Erythroblast (primary cell): Measurements from ENCODE around the gene JAZF1.

Experiments
- DNase-seq, 2 experiments: peaks; one replicate each; lab custom pipeline; 2025; lab: John Stamatoyannopoulos, UW
- GATA1 ChIP-seq: IDR thresholded peaks from 2 replicates; pipeline ENCODE4 v1.6.1; 2011; ENCODE audit warnings: low read depth, mild to moderate bottlenecking, control low read depth, low read length, moderate library complexity
- POLR2A ChIP-seq: IDR thresholded peaks from 2 replicates; pipeline ENCODE4 v1.6.1; 2011; ENCODE audit warnings: mild to moderate bottlenecking, low read length

Gene JAZF1

DNA sequence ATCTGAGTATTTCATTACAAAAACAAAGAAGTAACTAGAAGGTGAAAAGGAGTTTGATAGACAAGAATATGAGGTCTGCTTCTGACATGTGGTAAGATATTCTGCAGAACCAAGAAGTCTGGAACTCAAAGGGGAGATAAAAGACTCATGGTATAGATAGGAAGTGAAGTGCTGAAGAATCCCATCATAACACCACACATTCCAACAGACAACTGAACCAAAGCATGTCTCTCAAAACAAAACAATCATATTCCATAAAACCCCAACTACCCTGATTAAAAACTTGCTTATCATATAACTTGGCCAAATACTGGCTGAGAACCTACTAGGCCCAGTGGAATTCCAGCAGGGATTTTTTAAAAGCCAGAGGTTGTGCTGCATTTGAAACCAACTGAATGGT is 178.7 kb downstream of the JAZF1 start:
- DNase-seq = no peak
- no peak for TF ChIP-seq GATA1
- TF ChIP-seq POLR2A = no peak

DNA sequence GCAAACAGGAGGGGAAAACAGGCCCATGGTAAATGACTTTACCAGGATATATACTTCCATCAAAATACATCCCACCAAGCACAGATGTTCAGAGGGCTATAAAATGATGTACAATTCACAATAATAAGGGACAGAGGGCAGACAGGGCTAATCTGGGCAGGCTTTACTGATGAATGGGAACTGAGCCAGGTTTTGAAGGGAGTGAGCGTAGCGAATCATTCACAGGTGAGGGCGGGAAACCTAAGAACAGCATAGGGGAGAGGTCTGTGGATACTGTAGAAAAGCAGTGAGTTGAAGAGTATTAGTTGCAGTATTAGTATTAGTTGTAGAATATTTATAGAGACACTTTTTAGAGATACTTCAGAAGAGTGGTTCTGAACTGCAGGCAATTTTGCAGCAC is 180.8 kb downstream of the JAZF1 start:
- no peak for DNase-seq
- TF ChIP-seq POLR2A (no peak), GATA1 (no peak)

DNA sequence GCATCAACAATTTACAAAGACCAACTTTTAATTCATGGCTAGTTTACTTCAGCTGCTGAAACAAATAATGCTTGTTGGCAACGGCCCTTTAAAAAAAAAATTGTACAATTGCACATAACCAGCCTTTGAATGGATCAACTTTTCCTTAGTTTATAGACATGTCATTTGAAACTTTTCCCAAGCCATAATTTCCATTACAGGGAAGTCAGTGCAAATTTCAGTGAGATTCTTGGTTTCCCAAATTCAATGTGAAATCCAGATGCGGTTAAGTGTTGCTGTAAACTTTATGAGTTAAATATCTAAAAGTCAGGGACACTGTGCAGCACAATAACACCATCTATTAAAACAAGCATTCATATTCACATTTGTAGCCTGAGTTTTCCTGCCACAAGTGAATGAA is 182.2 kb downstream of the JAZF1 start:
- DNase-seq = no peak
- TF ChIP-seq GATA1 = no peak
- no peak for TF ChIP-seq POLR2A

DNA sequence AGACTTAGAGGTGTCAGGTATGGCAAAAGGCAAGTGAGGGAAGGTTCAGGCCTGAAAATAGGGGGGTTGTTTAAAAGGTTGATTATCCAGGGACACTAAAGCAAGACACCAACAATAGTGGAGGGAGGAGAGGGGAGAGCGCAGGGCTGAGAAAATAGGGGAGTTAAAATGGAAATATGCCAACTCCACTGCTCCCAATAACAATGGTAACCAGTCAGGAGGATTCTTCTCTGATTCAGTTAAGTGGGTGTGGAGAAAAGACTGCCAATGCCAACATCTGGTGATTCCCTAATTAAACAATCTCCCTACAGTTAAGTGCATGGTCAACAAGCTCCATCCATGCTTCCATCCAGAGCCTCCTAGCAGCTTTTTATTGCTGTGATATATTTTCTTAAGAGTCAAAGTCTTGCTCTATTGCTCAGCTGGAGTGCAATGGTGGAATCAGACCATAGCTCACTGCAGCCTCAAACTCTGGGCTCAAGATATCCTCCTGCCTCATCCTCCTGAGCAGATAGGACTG is 183.3 kb downstream of the JAZF1 start:
- no peak for TF ChIP-seq GATA1
- DNase-seq = no peak

DNA sequence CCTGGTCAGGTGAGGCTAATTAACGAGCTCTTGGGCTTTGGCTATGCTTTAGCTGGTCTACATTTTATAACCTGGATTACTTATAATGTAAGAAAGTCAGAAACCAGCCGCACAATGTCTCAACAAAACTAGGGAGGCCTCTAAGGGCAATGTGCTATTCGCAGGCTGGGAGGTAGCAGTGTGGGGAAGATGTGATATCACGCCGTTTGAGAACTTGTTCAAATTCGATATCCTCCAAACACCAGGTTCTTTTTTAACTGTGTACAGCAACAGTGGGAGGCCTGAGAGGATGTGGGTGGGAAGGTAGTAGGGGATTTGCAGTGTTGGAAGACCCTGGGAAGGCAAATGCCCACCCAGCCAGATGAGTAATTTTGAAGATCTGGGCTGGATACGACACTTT is 184.5 kb downstream of the JAZF1 start:
- TF ChIP-seq POLR2A (no peak), GATA1 (no peak)
- no peak for DNase-seq

DNA sequence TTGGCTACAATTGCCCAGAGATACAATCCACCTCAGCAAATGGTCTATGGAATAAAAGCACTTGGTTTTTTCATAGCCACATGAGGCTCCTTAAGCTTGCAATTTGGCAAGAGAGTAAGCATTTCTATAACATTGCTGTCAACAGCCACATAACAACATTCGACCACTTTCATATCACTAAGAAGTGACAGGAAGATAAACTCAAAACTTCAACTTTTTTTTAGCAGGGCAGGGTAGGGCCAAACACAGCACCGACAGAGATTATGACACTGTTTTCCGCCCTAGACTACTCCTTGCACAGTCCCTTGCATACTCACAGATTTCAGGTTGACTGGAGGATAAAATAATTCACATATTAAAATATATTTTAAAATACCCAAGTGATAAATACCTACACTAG is 185.4 kb downstream of the JAZF1 start:
- no peak for DNase-seq
- TF ChIP-seq GATA1 = no peak

DNA sequence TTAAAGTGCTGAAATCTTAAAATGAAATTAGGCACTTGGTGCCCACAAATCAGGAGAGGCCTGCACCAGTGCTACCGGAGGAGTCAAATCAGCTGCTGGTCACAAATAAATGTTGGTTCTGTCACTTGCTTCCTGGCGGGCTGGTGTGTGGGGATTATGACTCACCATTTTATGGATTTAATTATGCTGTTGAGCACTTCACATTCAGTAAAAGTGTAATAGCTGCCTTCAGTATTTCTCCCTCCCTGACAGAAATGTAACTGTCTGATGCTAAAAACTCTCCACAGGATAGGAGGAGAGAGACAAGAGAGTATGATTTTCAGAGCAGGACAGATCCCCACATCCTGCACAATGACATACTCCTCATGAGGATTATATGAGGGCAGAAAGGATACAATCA is 186.0 kb downstream of the JAZF1 start:
- DNase-seq = no peak
- TF ChIP-seq GATA1 (no peak), POLR2A (no peak)

DNA sequence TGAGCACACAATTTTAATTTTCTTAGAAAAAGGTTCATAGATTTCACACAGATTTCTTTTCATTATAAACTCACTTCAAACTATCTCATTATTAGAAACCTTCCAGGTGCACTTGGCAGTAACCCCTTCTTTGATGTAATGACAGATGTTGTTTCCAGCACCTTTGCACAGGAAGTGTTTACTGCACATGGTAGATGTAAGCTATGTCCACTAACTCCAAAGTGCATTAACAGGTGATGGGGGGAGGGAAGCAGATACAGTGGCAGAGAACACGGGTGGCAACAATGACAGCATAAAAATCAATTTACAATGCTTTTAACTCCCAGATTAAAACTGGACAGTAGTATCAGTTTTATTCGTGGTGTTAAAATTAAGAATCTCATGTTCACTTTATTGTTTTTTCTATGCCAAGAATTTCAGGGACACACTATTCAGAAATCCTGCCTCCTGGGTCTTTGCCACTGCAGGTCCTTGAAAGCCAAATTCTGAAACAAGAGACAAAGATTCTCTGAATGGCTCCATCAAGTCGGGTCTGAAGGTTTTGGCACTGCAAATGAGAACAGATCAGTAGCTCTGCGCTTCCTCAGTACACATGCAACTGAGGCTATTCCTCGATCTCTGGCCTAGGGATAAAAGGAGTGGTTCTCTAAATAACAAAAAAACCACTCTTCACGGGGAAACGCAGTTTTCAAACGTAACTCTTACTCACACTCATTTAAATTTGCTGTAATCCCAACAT is 187.7 kb downstream of the JAZF1 start:
- no peak for DNase-seq
- no peak for TF ChIP-seq POLR2A
- TF ChIP-seq GATA1 = no peak

DNA sequence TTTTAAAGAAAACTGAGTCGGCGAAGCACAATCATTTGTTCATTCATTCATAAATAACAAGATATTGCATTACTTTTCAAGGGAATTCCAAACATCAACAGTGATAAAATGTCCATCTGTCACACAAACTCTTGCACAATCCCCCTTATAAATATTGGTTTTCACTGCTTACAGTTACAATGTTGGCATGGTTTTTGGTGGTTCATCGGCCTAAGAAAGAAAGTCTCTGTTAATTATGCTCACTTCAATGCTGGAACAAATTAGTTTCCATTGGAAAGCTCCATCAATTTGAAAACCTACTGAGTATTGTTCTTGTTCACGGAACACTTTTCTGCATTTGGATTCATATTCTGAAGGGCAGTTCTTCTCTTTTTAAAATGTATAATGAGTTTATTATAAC is 188.5 kb downstream of the JAZF1 start:
- TF ChIP-seq POLR2A = no peak
- TF ChIP-seq GATA1 = no peak
- no peak for DNase-seq

DNA sequence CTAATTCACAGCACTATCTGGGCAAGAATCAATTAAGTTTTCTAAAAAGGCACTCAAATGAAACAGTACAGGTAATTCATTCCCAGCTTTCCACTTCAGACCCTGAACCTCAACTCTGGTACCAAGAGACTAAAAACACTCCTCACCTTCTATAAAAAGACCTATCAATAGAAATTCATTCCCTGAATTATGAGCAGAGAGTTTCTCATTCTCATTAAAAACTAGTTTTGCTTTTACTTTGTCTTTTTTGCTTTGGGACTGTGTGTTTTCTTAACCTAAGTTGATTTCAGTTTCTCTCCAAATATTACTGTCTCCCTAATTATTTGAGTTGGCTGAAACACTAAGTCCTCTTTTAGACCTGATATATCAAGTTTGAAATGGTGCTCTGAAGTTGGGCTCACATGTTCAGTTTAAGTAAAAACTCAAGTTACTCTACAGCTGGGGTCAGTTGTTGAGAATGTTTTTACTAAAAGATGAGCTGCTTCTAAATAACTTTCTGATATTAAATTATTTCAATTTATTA is 189.5 kb downstream of the JAZF1 start:
- DNase-seq = no peak
- TF ChIP-seq GATA1 = no peak
- TF ChIP-seq POLR2A = no peak

DNA sequence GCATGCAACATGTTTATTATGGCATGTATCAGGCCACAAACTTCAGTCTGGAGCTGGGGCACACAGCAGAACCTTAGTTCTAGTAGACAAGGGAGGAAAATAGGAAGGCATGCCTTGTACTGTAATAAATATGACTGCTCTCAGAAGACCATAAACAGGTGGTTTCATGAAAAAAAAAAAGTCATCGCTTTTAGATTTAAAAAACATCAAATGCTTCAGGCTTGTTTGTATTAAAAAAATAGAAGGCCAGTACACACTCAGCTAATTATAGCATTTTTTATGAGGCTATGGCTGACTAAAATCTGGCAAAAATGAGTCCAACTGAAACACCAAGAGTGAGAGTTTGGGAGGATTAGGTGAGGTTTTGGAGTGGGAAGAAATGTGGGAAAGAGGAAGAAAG is 204.1 kb downstream of the JAZF1 start:
- TF ChIP-seq GATA1 (no peak), POLR2A (no peak)

DNA sequence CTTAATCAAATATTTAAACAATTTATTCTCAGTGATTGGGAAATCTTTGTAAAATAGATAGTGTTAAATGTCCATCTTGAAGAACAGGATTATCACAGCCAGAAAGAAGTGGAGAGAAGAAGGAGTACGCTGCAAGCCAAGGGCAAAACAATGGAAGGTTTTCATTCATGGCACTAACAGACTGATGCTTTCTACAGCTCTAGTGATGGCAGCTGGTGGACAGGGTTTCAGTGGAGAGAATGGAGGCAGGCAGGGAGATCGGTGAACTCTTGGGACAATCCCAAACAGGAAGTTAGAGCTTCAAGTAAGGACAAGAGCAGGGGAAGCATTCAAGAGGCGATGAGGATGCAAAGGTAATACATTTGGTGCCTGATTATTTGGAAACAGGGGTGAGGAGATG is 207.0 kb downstream of the JAZF1 start:
- TF ChIP-seq GATA1 (no peak), POLR2A (no peak)
- no peak for DNase-seq

More for the DNA sequence above, 204.1 kb downstream of the JAZF1 start:
- DNase-seq = no peak

DNA sequence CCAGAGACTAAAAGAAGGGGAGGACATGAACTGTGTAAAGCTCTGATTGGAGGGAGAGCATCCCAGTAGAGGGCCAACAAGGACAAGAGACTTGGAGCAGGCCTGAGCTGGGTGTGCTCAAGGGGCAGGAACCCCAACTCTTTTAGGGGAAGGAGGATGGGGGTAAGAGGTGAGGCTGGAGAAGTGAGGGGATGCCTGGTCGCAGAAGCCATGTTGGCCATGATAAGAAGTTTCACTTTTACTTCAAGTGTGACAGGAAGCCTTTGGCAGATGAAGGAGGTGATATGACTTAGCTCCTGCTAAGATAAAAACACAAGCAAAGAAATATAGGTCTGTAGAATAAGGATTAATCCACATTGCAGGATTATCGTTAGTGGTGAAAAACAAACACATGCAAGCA is 208.3 kb downstream of the JAZF1 start:
- peak in 1 of 2 experiments; percentile 7 for DNase-seq
- TF ChIP-seq GATA1 (no peak), POLR2A (no peak)

DNA sequence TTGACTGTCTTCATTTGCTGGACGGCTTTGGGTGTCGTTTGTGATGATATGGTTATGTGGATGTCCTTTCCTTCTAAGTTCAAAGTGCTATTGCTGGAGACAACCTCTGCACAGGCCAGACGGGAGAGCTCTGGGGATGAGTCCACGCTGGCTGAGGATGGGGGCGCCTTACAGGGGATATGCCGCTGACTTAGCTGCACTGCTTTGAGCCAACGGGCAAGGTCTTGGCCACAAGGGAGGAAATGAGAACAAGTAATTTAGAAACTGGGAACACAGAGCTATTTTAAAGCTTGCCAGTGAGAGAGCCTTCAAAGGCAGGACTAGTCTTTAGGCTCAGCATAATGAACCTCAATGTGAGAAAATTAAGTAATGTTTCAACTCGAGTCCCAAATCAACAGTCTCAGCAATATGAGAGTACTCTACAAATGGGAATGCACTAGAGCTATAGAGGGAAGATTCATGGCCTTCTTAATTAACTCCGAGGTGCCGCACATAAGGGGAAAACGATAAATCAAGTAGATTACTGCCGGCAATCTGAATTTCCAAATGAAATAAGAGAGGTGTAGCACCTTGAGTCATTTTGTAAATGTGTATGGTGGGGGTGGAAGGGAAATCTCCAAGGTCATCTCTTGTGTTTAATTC is 209.3 kb downstream of the JAZF1 start:
- TF ChIP-seq GATA1 = no peak
- TF ChIP-seq POLR2A = no peak
- no peak for DNase-seq
